Activated T-helper 1 cell treated with anti-CD3 and anti-CD28 coated beads, Interleukin-12 subunit alpha, Interleukin-12 subunit beta, Interleukin-2, Interleukin-4 antibody, amounts not matched to agents 30 ng/mL and 10 ng/mL and 1 ng/mL, durations not matched to agents 14 hours and 24 hours and 36 hours (primary cell): ENCODE data around the gene FRK. TPM values are rescaled to one million over a fixed set of nuclear protein-coding genes. Genes with fewer than 3 reads are reported as not detected.
"Not testable (repeated sequence)": the region's sequence is repeated elsewhere in the genome, so short reads cannot be mapped to it uniquely, and the experiment has no call there.

Experiments
- DNase-seq: peaks from one replicate; pipeline ENCODE4 v3.0.0; 2021; ENCODE audit warnings: low spot score
- H3K27ac Mint-ChIP-seq: one replicate; pipeline ENCODE4 v1.8.0; 2021; ENCODE audit warnings: mild to moderate bottlenecking, mixed read lengths
- H3K27me3 Mint-ChIP-seq: one replicate; pipeline ENCODE4 v1.8.0; 2022; ENCODE audit warnings: mild to moderate bottlenecking, moderate library complexity, mixed read lengths; ENCODE audit not compliant: insufficient read depth
- H3K36me3 Mint-ChIP-seq: one replicate; pipeline ENCODE4 v1.8.0; 2021; ENCODE audit warnings: low read depth, mixed read lengths
- H3K4me1 Mint-ChIP-seq: one replicate; pipeline ENCODE4 v1.8.0; 2021; ENCODE audit warnings: low read depth, mixed read lengths
- H3K4me3 Mint-ChIP-seq: one replicate; pipeline ENCODE4 v1.8.0; 2021; ENCODE audit warnings: mild to moderate bottlenecking, moderate library complexity, mixed read lengths
- H3K9me3 Mint-ChIP-seq: one replicate; pipeline ENCODE4 v1.8.0; 2021; ENCODE audit warnings: mixed read lengths
- intact Hi-C: fragments of 100-400 bp; cut with micrococcal nuclease; formaldehyde crosslinking; loops from one replicate; pipeline ENCODE4 v1.15.1; 2024
- total RNA-seq: library from RNA; stranded (reverse); gene quantifications from 2 replicates; pipeline ENCODE4 v1.2.3, GENCODE V29; 2022

The FRK gene
- total RNA-seq, 1 donor from 2014 or later: not detected

DNA sequence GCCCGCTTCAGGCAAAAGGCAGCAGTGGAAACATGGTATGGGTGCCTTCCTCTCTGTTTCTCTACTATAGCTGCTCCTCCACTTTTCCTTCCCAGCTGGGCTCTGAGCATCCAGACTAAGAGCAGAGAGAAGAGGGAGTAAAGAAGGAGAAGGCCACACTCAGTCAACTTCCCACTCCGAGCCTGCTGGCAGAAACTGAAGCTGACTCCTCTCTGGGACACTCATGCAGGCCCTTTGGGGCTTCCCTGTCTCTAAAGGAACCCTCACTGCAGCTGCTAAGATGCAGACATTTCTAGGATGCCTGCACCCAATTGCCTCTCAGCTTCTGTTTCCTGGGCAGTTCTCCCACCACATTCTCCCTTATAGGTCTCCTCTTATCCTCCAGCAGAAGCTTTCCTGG lies 88.9 kb downstream of the FRK start:
- Mint-ChIP-seq H3K27ac (no peak overlapping the region), H3K4me1 (no peaks in the 10 kb centered on the region), H3K9me3 (no peaks in the 10 kb centered on the region), H3K36me3 (no peaks in the 10 kb centered on the region), H3K27me3 (no peaks in the 10 kb centered on the region), H3K4me3 (no peak overlapping the region)
- intact Hi-C loops: no loop called here
- DNase-seq: no peak

DNA sequence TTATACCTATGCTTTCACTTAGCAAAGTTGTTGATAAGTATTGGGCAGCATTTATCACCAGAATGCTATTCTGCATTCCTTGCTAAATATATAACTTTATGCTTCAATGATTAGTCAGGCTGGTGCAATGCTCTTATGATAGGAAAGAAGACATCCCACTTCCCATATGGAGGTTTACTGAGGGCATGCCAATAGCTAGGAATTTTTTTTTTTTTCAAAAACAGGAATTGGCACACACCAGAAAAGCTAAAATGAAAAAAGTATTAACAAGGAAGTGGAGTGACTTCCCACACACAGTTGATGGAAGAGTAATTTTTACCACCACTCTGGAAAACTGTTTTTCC lies 90.8 kb downstream of the FRK start:
- H3K36me3 Mint-ChIP-seq: no peaks in the 10 kb centered on the region
- DNase-seq: no peak
- no peak overlapping the region for H3K4me3 Mint-ChIP-seq
- H3K27ac Mint-ChIP-seq: no peak overlapping the region
- H3K4me1 Mint-ChIP-seq: no peaks in the 10 kb centered on the region
- H3K27me3 Mint-ChIP-seq: no peaks in the 10 kb centered on the region
- H3K9me3 Mint-ChIP-seq: no peaks in the 10 kb centered on the region
- intact Hi-C loops: no loop called here

DNA sequence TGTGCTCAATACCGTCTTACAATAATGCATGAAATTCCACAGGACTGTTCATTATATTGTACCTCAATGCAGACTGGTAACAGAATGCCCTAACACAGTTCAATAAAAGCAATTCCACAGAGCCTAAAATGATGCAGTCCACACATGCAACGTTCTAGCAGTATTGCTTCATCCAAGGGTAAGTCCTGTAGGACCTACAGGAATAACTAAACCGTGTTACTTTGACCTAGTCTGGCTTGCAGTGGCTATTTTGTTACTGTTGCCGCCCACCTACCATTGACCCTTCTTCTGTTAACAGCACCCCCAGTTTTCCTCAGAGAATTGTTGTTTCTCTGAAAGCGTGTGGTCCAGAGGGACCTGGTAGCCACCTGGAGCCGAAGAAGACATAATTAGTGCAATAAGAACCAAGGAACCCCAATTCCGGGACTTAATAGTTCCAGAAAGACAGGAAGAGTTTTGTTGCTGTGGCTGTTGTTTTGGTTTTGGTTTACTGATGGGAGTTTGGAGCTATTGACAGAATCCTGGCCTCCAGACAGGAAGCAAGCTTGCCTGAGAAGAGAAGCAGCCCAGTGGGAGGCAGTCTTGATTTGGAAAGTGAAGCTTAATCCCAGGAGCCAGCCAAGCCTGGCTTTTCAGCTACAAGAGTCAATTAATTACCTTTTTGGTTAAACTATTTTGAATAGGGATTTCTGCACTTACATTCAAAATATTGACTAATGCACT lies 91.3 kb downstream of the FRK start:
- intact Hi-C loops: no loop called here
- Mint-ChIP-seq H3K9me3 (no peaks in the 10 kb centered on the region), H3K27me3 (no peaks in the 10 kb centered on the region), H3K4me1 (no peaks in the 10 kb centered on the region), H3K36me3 (no peaks in the 10 kb centered on the region), H3K27ac (no peak overlapping the region), H3K4me3 (no peak overlapping the region)
- no peak for DNase-seq

DNA sequence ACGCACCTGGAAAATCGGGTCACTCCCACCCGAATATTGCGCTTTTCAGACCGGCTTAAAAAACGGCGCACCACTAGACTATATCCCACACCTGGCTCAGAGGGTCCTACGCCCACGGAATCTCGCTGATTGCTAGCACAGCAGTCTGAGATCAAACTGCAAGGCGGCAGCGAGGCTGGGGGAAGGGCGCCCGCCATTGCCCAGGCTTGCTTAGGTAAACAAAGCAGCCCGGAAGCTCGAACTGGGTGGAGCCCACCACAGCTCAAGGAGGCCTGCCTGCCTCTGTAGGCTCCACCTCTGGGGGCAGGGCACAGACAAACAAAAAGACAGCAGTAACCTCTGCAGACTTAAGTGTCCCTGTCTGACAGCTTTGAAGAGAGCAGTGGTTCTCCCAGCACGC lies 100.4 kb downstream of the FRK start:
- intact Hi-C loops, H3K27me3 Mint-ChIP-seq, H3K9me3 Mint-ChIP-seq, H3K4me3 Mint-ChIP-seq, DNase-seq, H3K27ac Mint-ChIP-seq, H3K4me1 Mint-ChIP-seq, H3K36me3 Mint-ChIP-seq: not testable (repeated sequence)

DNA sequence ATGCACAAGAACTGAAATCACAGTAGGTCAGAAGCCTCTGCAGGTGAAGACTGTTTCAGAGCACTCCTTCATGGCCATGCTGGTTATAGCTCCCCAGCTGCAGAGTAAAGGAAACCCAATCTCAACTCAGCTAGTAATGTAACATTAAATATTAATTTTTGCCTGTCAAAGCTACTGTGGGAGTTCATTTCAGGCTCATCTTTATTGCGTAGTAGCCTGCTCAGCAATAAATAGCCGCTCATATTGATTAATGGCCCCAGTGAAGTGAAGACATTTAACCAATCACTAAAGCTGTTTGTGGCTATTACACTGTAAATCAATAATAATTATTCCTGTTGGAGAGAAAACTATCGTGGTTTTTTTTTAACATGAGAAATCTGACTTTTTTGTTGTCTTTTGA lies 101.7 kb downstream of the FRK start:
- H3K27me3 Mint-ChIP-seq: no peaks in the 10 kb centered on the region
- no peak for DNase-seq
- H3K4me3 Mint-ChIP-seq: no peak overlapping the region
- intact Hi-C loops: no loop called here
- no peaks in the 10 kb centered on the region for H3K9me3 Mint-ChIP-seq
- no peak overlapping the region for H3K27ac Mint-ChIP-seq
- no peaks in the 10 kb centered on the region for H3K4me1 Mint-ChIP-seq
- no peaks in the 10 kb centered on the region for H3K36me3 Mint-ChIP-seq

DNA sequence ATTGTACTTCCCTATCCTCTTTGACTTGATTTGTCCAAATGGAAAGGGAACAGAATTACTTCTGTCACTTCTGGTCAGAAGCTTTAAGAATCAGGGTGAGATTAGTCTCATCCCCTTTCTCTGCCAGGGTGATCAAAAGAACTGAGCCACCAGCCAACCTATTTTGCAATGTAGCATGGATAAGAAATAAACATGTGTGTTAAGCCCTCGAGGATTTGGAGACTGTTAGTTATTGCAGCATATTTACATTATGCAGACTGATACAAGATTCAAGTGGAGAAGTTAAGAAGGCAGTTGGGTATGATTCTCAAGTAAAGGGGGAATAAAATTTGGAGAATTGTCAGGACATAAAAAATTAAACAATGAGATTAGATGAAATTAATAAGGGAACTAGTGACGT lies 106.0 kb downstream of the FRK start:
- no peak overlapping the region for H3K27ac Mint-ChIP-seq
- H3K4me3 Mint-ChIP-seq: no peak overlapping the region
- intact Hi-C loops: no loop called here
- no peaks in the 10 kb centered on the region for H3K4me1 Mint-ChIP-seq
- no peaks in the 10 kb centered on the region for H3K27me3 Mint-ChIP-seq
- DNase-seq: no peak
- H3K36me3 Mint-ChIP-seq: no peaks in the 10 kb centered on the region
- no peaks in the 10 kb centered on the region for H3K9me3 Mint-ChIP-seq

GRCh38 chr6:115948751-115949150 lies 111.9 kb downstream of the FRK start:
- no peak overlapping the region for H3K4me3 Mint-ChIP-seq
- no peaks in the 10 kb centered on the region for H3K4me1 Mint-ChIP-seq
- H3K36me3 Mint-ChIP-seq: no peaks in the 10 kb centered on the region
- no peaks in the 10 kb centered on the region for H3K9me3 Mint-ChIP-seq
- H3K27ac Mint-ChIP-seq: no peak overlapping the region
- no peaks in the 10 kb centered on the region for H3K27me3 Mint-ChIP-seq
- intact Hi-C loops: no loop called here
- DNase-seq: no peak

GRCh38 chr6:115947966-115948541 lies 112.6 kb downstream of the FRK start:
- no peak for DNase-seq
- Mint-ChIP-seq H3K36me3 (no peaks in the 10 kb centered on the region), H3K4me1 (no peaks in the 10 kb centered on the region), H3K27ac (no peak overlapping the region), H3K27me3 (no peaks in the 10 kb centered on the region), H3K4me3 (no peak overlapping the region), H3K9me3 (no peaks in the 10 kb centered on the region)
- intact Hi-C loops: no loop called here

DNA sequence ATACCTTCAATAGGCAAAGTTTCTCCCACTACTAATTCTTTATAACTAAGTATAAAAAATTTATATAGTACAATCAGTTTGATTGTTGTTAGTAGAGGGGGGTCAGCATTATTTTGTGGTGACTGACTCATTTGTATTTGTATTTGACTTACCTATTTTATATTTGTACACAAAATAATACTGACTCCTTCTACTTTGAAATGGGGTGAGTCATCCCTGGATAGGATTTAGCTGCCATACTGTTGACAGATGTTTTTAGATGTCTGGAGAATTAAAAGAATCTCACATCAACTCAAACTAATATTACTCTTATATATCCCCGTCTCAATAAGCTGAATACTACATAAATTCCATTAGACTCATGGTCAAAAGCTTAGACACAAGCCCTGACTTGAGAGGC lies 114.9 kb downstream of the FRK start:
- Mint-ChIP-seq H3K4me1 (no peaks in the 10 kb centered on the region), H3K36me3 (no peaks in the 10 kb centered on the region), H3K4me3 (no peak overlapping the region), H3K27me3 (no peaks in the 10 kb centered on the region), H3K9me3 (peaks cover 4% of the 10 kb centered on the region), H3K27ac (no peak overlapping the region)
- intact Hi-C loops: no loop called here
- DNase-seq: no peak

GRCh38 chr6:115945306-115945705 lies 115.4 kb downstream of the FRK start:
- Mint-ChIP-seq H3K4me3 (no peak overlapping the region), H3K4me1 (no peaks in the 10 kb centered on the region), H3K36me3 (no peaks in the 10 kb centered on the region), H3K9me3 (peaks cover 4% of the 10 kb centered on the region), H3K27ac (no peak overlapping the region), H3K27me3 (no peaks in the 10 kb centered on the region)
- DNase-seq: no peak
- intact Hi-C loops: no loop called here

DNA sequence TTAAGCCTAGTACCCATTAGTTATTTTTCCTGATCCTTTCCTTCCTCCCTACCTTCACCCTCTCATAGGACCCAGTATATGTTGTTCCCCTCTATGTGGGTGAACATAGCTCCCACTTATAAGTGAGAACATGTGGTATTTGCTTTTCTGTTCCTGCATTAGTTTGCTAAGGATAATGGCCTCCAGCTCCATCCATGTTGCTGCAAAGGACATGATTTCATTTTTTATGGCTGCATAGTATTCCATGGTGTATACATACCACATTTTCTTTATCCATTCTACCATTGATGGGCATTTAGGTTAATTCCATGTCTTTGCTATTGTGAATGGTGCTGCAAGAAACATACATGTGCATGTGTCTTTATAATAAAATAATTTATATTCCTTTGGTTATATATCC lies 115.9 kb downstream of the FRK start:
- H3K27ac Mint-ChIP-seq, H3K27me3 Mint-ChIP-seq, H3K4me3 Mint-ChIP-seq, H3K36me3 Mint-ChIP-seq, H3K4me1 Mint-ChIP-seq, H3K9me3 Mint-ChIP-seq, DNase-seq, intact Hi-C loops: not testable (repeated sequence)

GRCh38 chr6:115937502-115937901 lies 123.2 kb downstream of the FRK start:
- H3K36me3 Mint-ChIP-seq, H3K4me1 Mint-ChIP-seq, DNase-seq, H3K9me3 Mint-ChIP-seq, H3K27ac Mint-ChIP-seq, H3K4me3 Mint-ChIP-seq, H3K27me3 Mint-ChIP-seq, intact Hi-C loops: not testable (repeated sequence)

DNA sequence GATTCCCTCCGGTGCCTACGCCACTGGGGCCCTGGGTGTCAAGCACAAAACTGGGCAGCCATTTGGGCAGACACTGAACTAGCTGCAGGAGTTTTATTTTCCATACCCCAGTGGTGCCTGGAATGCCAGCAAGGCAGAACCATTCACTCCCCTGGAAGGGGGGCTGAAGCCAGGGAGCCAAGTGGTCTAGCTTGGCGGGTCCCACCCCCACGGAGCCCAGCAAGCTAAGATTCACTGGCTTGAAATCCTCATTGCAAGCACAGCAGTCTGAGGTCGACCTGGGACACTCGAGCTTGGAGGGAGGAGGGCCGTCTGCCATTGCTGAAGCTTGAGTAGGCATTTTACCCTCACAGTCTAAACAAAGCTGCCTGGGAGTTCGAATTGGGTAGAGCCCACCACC lies 125.3 kb downstream of the FRK start:
- Mint-ChIP-seq H3K4me3 (no peak overlapping the region), H3K36me3 (no peaks in the 10 kb centered on the region), H3K27ac (no peak overlapping the region), H3K27me3 (no peaks in the 10 kb centered on the region), H3K9me3 (no peaks in the 10 kb centered on the region), H3K4me1 (no peaks in the 10 kb centered on the region)
- intact Hi-C loops: no loop called here
- no peak for DNase-seq

- no peaks in the 10 kb centered on the region for H3K36me3 Mint-ChIP-seq
- intact Hi-C loops: no loop called here
- no peaks in the 10 kb centered on the region for H3K27me3 Mint-ChIP-seq
- no peaks in the 10 kb centered on the region for H3K4me1 Mint-ChIP-seq
- H3K9me3 Mint-ChIP-seq: no peaks in the 10 kb centered on the region
- no peak overlapping the region for H3K4me3 Mint-ChIP-seq
- DNase-seq: no peak
- no peak overlapping the region for H3K27ac Mint-ChIP-seq
Observed at GRCh38 chr6:115934829-115935228, 125.9 kb downstream of the FRK start.
